Astrocyte (in vitro differentiated cells and primary cell): Measurements from ENCODE around the gene MICALL1.

Source experiments
- EZH2 ChIP-seq: IDR thresholded peaks from 2 replicates; pipeline ENCODE4 v1.6.1; 2012; ENCODE audit warnings: mild to moderate bottlenecking, low read length, inconsistent platforms; ENCODE audit not compliant: insufficient read depth
- TF ChIP-seq, protein P1 (sequence below): IDR thresholded peaks from 2 replicates; pipeline ENCODE4 v1.5.1; 2011; ENCODE audit warnings: low read depth, mild to moderate bottlenecking, inconsistent platforms, low read length, moderate library complexity; ENCODE audit not compliant: insufficient read depth

- TF ChIP-seq, protein P1, sequence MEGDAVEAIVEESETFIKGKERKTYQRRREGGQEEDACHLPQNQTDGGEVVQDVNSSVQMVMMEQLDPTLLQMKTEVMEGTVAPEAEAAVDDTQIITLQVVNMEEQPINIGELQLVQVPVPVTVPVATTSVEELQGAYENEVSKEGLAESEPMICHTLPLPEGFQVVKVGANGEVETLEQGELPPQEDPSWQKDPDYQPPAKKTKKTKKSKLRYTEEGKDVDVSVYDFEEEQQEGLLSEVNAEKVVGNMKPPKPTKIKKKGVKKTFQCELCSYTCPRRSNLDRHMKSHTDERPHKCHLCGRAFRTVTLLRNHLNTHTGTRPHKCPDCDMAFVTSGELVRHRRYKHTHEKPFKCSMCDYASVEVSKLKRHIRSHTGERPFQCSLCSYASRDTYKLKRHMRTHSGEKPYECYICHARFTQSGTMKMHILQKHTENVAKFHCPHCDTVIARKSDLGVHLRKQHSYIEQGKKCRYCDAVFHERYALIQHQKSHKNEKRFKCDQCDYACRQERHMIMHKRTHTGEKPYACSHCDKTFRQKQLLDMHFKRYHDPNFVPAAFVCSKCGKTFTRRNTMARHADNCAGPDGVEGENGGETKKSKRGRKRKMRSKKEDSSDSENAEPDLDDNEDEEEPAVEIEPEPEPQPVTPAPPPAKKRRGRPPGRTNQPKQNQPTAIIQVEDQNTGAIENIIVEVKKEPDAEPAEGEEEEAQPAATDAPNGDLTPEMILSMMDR: no peak
- TF ChIP-seq EZH2: no peak
Observed at GRCh38 chr22:37986371-37986770, 80.3 kb downstream of the MICALL1 start.
